NCI-H1048 (cell line): ENCODE results near the gene SLC29A3.
"Not testable (repeated sequence)": the region's sequence is repeated elsewhere in the genome, so short reads cannot be mapped to it uniquely, and the experiment has no call there.

ENCODE experiments used
- DNase-seq: peaks from one replicate; lab custom pipeline; 2025; lab: John Stamatoyannopoulos, UW

Gene SLC29A3

GRCh38 chr10:71284544-71285179, 34.4 kb upstream of the SLC29A3 start:
- no peak for DNase-seq

GRCh38 chr10:71285180-71285545, 33.9 kb upstream of the SLC29A3 start:
- no peak for DNase-seq

- no peak for DNase-seq
Observed at GRCh38 chr10:71285986-71286385, 33.1 kb upstream of the SLC29A3 start.

GRCh38 chr10:71286521-71287294, 32.4 kb upstream of the SLC29A3 start:
- DNase-seq, result no peak

GRCh38 chr10:71287456-71287855, 31.6 kb upstream of the SLC29A3 start:
- DNase-seq, result no peak

- DNase-seq, result no peak
Observed at GRCh38 chr10:71288461-71288860, 30.6 kb upstream of the SLC29A3 start.

GRCh38 chr10:71289421-71290130, 29.5 kb upstream of the SLC29A3 start:
- no peak for DNase-seq

GRCh38 chr10:71290331-71290730, 28.7 kb upstream of the SLC29A3 start:
- DNase-seq, result no peak

GRCh38 chr10:71290806-71291527, 28.1 kb upstream of the SLC29A3 start:
- no peak for DNase-seq

- DNase-seq, result no peak
Observed at GRCh38 chr10:71291528-71291900, 27.5 kb upstream of the SLC29A3 start.

GRCh38 chr10:71292624-71293445, 26.2 kb upstream of the SLC29A3 start:
- DNase-seq, result no peak

GRCh38 chr10:71293446-71294084, 25.5 kb upstream of the SLC29A3 start:
- DNase-seq, result no peak

GRCh38 chr10:71294091-71294561, 24.9 kb upstream of the SLC29A3 start:
- no peak for DNase-seq

GRCh38 chr10:71294856-71295255, 24.2 kb upstream of the SLC29A3 start:
- DNase-seq, result no peak

GRCh38 chr10:71295641-71296040, 23.4 kb upstream of the SLC29A3 start:
- no peak for DNase-seq

- no peak for DNase-seq
Observed at GRCh38 chr10:71296086-71296485, 23.0 kb upstream of the SLC29A3 start.

- not testable (repeated sequence) for DNase-seq
Observed at GRCh38 chr10:71296811-71297210, 22.2 kb upstream of the SLC29A3 start.

GRCh38 chr10:71297343-71297742, 21.7 kb upstream of the SLC29A3 start:
- DNase-seq, result no peak

GRCh38 chr10:71299071-71299785, 19.8 kb upstream of the SLC29A3 start:
- no peak for DNase-seq
